H9 (cell line): ENCODE results near the gene AREG. TPM values are rescaled to one million over a fixed set of nuclear protein-coding genes. Genes with fewer than 3 reads are reported as not detected.

Experiments
- DNase-seq: peaks from one replicate; pipeline ENCODE4 v3.0.0-alpha.2; 2017
- H2AFZ ChIP-seq: one replicate; pipeline ENCODE4 v1.6.1; 2013; ENCODE audit warnings: mild to moderate bottlenecking, low read length, control low read depth, moderate library complexity
- H2AK5ac ChIP-seq: 2 replicates; pipeline ENCODE4 v1.6.1; 2013; ENCODE audit warnings: low read length, control low read depth, mixed read lengths; ENCODE audit not compliant: insufficient read length
- H2BK120ac ChIP-seq: one replicate; pipeline ENCODE4 v1.6.1; 2013; ENCODE audit warnings: low read depth, mild to moderate bottlenecking, low read length, control low read depth, inconsistent platforms; ENCODE audit not compliant: poor library complexity, severe bottlenecking
- H2BK12ac ChIP-seq: 2 replicates; pipeline ENCODE4 v1.6.1; 2013; ENCODE audit warnings: low read length, control low read depth, mixed read lengths, low read depth; ENCODE audit not compliant: insufficient read length
- H2BK15ac ChIP-seq: 2 replicates; pipeline ENCODE4 v1.6.1; 2013; ENCODE audit warnings: low read depth, low read length, control low read depth
- H2BK20ac ChIP-seq: one replicate; pipeline ENCODE4 v1.6.1; 2013; ENCODE audit warnings: low read depth, mild to moderate bottlenecking, low read length, control low read depth, inconsistent platforms; ENCODE audit not compliant: poor library complexity, severe bottlenecking
- H2BK5ac ChIP-seq: 2 replicates; pipeline ENCODE4 v1.6.1; 2013; ENCODE audit warnings: low read length, control low read depth, mixed read lengths; ENCODE audit not compliant: insufficient read length
- H3K14ac ChIP-seq: 2 replicates; pipeline ENCODE4 v1.6.1; 2013; ENCODE audit warnings: low read length, control low read depth; ENCODE audit not compliant: insufficient read depth
- H3K18ac ChIP-seq: 2 replicates; pipeline ENCODE4 v1.6.1; 2013; ENCODE audit warnings: low read depth, mild to moderate bottlenecking, mixed read lengths, low read length, control low read depth; ENCODE audit not compliant: insufficient read length
- H3K23ac ChIP-seq: 2 replicates; pipeline ENCODE4 v1.6.1; 2013; ENCODE audit warnings: low read length, control low read depth, mixed read lengths, low read depth; ENCODE audit not compliant: insufficient read length
- H3K23me2 ChIP-seq: 2 replicates; pipeline ENCODE4 v1.6.1; 2013; ENCODE audit warnings: low read depth, mild to moderate bottlenecking, mixed read lengths, low read length, control low read depth; ENCODE audit not compliant: insufficient read length, poor library complexity, severe bottlenecking
- H3K27ac ChIP-seq: 2 replicates; pipeline ENCODE4 v1.5.1; 2013; ENCODE audit warnings: low read length, control low read depth, mixed read lengths, low read depth; ENCODE audit not compliant: insufficient read length
- H3K27me3 ChIP-seq: 2 replicates; pipeline ENCODE4 v1.6.1; 2013; ENCODE audit warnings: low read length, control low read depth, inconsistent platforms; ENCODE audit not compliant: insufficient read depth
- H3K4ac ChIP-seq: 2 replicates; pipeline ENCODE4 v1.6.1; 2013; ENCODE audit warnings: low read depth, mild to moderate bottlenecking, control low read depth, inconsistent platforms, low read length, moderate library complexity
- H3K4me1 ChIP-seq: 2 replicates; pipeline ENCODE4 v1.6.1; 2013; ENCODE audit warnings: low read length, control low read depth, inconsistent platforms; ENCODE audit not compliant: insufficient read depth
- H3K4me2 ChIP-seq: 2 replicates; pipeline ENCODE4 v1.6.1; 2013; ENCODE audit warnings: low read length, control low read depth, mixed read lengths; ENCODE audit not compliant: insufficient read length, insufficient read depth
- H3K56ac ChIP-seq: 2 replicates; pipeline ENCODE4 v1.6.1; 2013; ENCODE audit warnings: low read depth, mild to moderate bottlenecking, mixed read lengths, low read length, control low read depth; ENCODE audit not compliant: insufficient read length
- H3K79me1 ChIP-seq: 2 replicates; pipeline ENCODE4 v1.6.1; 2013; ENCODE audit warnings: low read depth, mild to moderate bottlenecking, moderate library complexity, low read length, control low read depth, inconsistent platforms; ENCODE audit not compliant: insufficient read depth, poor library complexity, severe bottlenecking
- H3K79me2 ChIP-seq: 2 replicates; pipeline ENCODE4 v1.6.1; 2013; ENCODE audit warnings: low read length, control low read depth, inconsistent platforms; ENCODE audit not compliant: insufficient read depth
- H3K9ac ChIP-seq: 2 replicates; pipeline ENCODE4 v1.6.1; 2013; ENCODE audit warnings: low read length, control low read depth, mixed read lengths; ENCODE audit not compliant: insufficient read length; ENCODE audit errors: extremely low read depth
- H3K9me3 ChIP-seq: one replicate; pipeline ENCODE4 v1.6.1; 2013; ENCODE audit warnings: low read depth, low read length, inconsistent platforms; ENCODE audit not compliant: control insufficient read depth
- H3T11ph ChIP-seq: one replicate; pipeline ENCODE4 v1.6.1; 2013; ENCODE audit warnings: mild to moderate bottlenecking, low read length, control low read depth, inconsistent platforms
- H4K20me1 ChIP-seq: one replicate; pipeline ENCODE4 v1.6.1; 2013; ENCODE audit not compliant: control insufficient read depth, insufficient read length, insufficient read depth
- H4K5ac ChIP-seq: 2 replicates; pipeline ENCODE4 v1.6.1; 2013; ENCODE audit warnings: low read depth, mild to moderate bottlenecking, mixed read lengths, low read length, control low read depth; ENCODE audit not compliant: insufficient read length
- H4K8ac ChIP-seq: replicated peaks from 2 replicates; pipeline ENCODE4 v1.6.1; 2013; ENCODE audit warnings: low read length, control low read depth, mixed read lengths, low read depth; ENCODE audit not compliant: insufficient read length
- H4K91ac ChIP-seq: 2 replicates; pipeline ENCODE4 v1.6.1; 2013; ENCODE audit warnings: low read depth, mild to moderate bottlenecking, moderate library complexity, mixed read lengths, low read length, control low read depth; ENCODE audit not compliant: insufficient read length
- H3K27ac Mint-ChIP-seq, 3 experiments: 2 replicates in 2 of 3; 3 replicates in 1 of 3; pipeline ENCODE4 v1.8.0; 2020 to 2021; ENCODE audit warnings: mixed read lengths in 3 of 3, mild to moderate bottlenecking in 1 of 3, moderate library complexity in 1 of 3
- H3K27me3 Mint-ChIP-seq: 2 replicates; pipeline ENCODE4 v1.8.0; 2021; ENCODE audit warnings: low read depth, mild to moderate bottlenecking, moderate library complexity, mixed read lengths
- H3K36me3 Mint-ChIP-seq, 3 experiments: 2 replicates in 2 of 3; 3 replicates in 1 of 3; pipeline ENCODE4 v1.8.0; 2020 to 2021; ENCODE audit warnings: low read depth in 3 of 3, mixed read lengths in 3 of 3; ENCODE audit not compliant: insufficient read depth in 1 of 3
- H3K4me1 Mint-ChIP-seq, 2 experiments: 2 replicates each; pipeline ENCODE4 v1.8.0; 2020; ENCODE audit warnings: mixed read lengths in 2 of 2
- H3K4me3 Mint-ChIP-seq, 2 experiments: 2 replicates in 1 of 2; 3 replicates in 1 of 2; pipeline ENCODE4 v1.8.0; 2020 to 2021; ENCODE audit warnings: mild to moderate bottlenecking in 2 of 2, mixed read lengths in 2 of 2, moderate library complexity in 1 of 2
- H3K9me3 Mint-ChIP-seq, 2 experiments: 2 replicates in 1 of 2; 3 replicates in 1 of 2; pipeline ENCODE4 v1.8.0; 2020; ENCODE audit warnings: mild to moderate bottlenecking in 2 of 2, mixed read lengths in 2 of 2, moderate library complexity in 1 of 2
- WGBS: extraction: QIAGEN DNeasy Blood & Tissue Kit; methylation state at CpG from one replicate; pipeline ENCODE4 v1.1.7; 2013; ENCODE audit warnings: missing lambda C conversion rate, low lambda C conversion rate, mixed read lengths; ENCODE audit not compliant: insufficient read length; ENCODE audit errors: extremely low coverage; 5-methylcytosine and 5-hydroxymethylcytosine counted together
- total RNA-seq: library from RNA; stranded (reverse); gene quantifications from 2 replicates; pipeline ENCODE4 v1.2.1, GENCODE V29; 2021
- TF ChIP-seq, protein P1 (sequence below): fragments of 200-600 bp; sonication (generic); conservative IDR thresholded peaks from 3 replicates; pipeline ENCODE4 v1.8.0; 2021; ENCODE audit warnings: antibody characterized with exemption, mild to moderate bottlenecking

The AREG gene
- total RNA-seq, 1 experiment from 2014 or later, result 0.28 TPM

GRCh38 chr4:74463123-74463522 lies 18.2 kb downstream of the AREG start:
- no peak overlapping the region for H3T11ph ChIP-seq
- no peaks in the 10 kb centered on the region for H3K4me1 ChIP-seq
- H2AK5ac ChIP-seq, result no peak overlapping the region
- H3K23me2 ChIP-seq, result no peaks in the 10 kb centered on the region
- H3K27me3 Mint-ChIP-seq, result no peaks in the 10 kb centered on the region; the same call in 1 of the 2 replicates
- no peak for DNase-seq
- H3K9ac ChIP-seq, result no peak overlapping the region
- H3K27ac ChIP-seq, result no peak overlapping the region
- no peak overlapping the region for H4K91ac ChIP-seq
- H3K4ac ChIP-seq, result no peak overlapping the region
- H2BK15ac ChIP-seq, result no peak overlapping the region
- no peaks in the 10 kb centered on the region for H3K79me2 ChIP-seq
- no peaks in the 10 kb centered on the region for H3K79me1 ChIP-seq
- no peak overlapping the region for H2BK20ac ChIP-seq
- H3K56ac ChIP-seq, result no peak overlapping the region
- no peak overlapping the region for H2AFZ ChIP-seq
- H3K4me3 Mint-ChIP-seq, result no peak overlapping the region
- H3K36me3 Mint-ChIP-seq, result no peaks in the 10 kb centered on the region
- no CpG with 5 or more reads among the region's 1 CpG for WGBS
- no peak overlapping the region for H3K27ac Mint-ChIP-seq
- H3K23ac ChIP-seq, result no peak overlapping the region
- H4K5ac ChIP-seq, result no peak overlapping the region
- H2BK5ac ChIP-seq, result no peak overlapping the region
- no peak overlapping the region for H2BK120ac ChIP-seq
- H3K18ac ChIP-seq, result no peak overlapping the region
- TF ChIP-seq, protein P1, sequence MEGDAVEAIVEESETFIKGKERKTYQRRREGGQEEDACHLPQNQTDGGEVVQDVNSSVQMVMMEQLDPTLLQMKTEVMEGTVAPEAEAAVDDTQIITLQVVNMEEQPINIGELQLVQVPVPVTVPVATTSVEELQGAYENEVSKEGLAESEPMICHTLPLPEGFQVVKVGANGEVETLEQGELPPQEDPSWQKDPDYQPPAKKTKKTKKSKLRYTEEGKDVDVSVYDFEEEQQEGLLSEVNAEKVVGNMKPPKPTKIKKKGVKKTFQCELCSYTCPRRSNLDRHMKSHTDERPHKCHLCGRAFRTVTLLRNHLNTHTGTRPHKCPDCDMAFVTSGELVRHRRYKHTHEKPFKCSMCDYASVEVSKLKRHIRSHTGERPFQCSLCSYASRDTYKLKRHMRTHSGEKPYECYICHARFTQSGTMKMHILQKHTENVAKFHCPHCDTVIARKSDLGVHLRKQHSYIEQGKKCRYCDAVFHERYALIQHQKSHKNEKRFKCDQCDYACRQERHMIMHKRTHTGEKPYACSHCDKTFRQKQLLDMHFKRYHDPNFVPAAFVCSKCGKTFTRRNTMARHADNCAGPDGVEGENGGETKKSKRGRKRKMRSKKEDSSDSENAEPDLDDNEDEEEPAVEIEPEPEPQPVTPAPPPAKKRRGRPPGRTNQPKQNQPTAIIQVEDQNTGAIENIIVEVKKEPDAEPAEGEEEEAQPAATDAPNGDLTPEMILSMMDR, result no peak
- H3K4me2 ChIP-seq, result no peak overlapping the region
- H3K4me1 Mint-ChIP-seq, result no peaks in the 10 kb centered on the region
- H4K20me1 ChIP-seq, result no peaks in the 10 kb centered on the region
- no peaks in the 10 kb centered on the region for H3K27me3 ChIP-seq
- no peaks in the 10 kb centered on the region for H3K9me3 ChIP-seq
- H3K9me3 Mint-ChIP-seq, result peaks cover 0 to 3% of the 10 kb centered on the region in 2 experiments; a peak in 1 of 5 replicates
- H2BK12ac ChIP-seq, result no peak overlapping the region
- no peak overlapping the region for H3K14ac ChIP-seq
- no peak overlapping the region for H4K8ac ChIP-seq
